22Rv1 (cell line): ENCODE results near the gene HAGH.

Source experiments
- ZFX ChIP-seq: fragments of 450-650 bp; IDR thresholded peaks from 2 replicates; pipeline ENCODE4 v1.6.1; 2017; ENCODE audit warnings: antibody characterized with exemption, borderline replicate concordance
- TF ChIP-seq, protein P1 (sequence below): fragments of 450-650 bp; IDR thresholded peaks from 2 replicates; pipeline ENCODE4 v1.5.1; 2017; ENCODE audit warnings: mild to moderate bottlenecking

DNA sequence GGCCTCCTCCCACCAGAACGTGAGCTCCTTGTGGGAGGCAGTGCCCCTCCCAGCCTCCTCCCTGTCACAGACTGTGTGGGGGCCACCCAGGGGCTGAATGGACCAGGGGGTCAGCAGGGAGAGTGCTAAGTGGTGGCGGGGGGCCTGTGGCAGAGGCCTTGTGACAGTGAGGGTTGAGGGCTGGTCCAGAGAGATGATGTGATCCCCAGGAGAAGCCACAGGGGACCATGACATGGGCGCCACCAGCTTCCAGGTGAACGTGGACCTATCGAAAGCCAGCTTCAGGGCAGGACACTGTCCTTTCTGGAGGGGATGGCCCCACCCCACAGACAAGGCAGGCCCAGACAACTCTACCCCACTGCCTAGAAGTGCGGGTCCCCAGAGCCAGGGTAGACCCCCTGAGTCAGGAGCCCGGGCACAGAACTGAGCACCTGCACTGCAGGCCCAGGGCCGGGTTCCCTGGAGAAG lies 47.4 kb downstream of the HAGH start:
- TF ChIP-seq, protein P1, sequence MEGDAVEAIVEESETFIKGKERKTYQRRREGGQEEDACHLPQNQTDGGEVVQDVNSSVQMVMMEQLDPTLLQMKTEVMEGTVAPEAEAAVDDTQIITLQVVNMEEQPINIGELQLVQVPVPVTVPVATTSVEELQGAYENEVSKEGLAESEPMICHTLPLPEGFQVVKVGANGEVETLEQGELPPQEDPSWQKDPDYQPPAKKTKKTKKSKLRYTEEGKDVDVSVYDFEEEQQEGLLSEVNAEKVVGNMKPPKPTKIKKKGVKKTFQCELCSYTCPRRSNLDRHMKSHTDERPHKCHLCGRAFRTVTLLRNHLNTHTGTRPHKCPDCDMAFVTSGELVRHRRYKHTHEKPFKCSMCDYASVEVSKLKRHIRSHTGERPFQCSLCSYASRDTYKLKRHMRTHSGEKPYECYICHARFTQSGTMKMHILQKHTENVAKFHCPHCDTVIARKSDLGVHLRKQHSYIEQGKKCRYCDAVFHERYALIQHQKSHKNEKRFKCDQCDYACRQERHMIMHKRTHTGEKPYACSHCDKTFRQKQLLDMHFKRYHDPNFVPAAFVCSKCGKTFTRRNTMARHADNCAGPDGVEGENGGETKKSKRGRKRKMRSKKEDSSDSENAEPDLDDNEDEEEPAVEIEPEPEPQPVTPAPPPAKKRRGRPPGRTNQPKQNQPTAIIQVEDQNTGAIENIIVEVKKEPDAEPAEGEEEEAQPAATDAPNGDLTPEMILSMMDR: no peak
- TF ChIP-seq ZFX: no peak
